Left ventricle myocardium inferior (tissue), 1 donor: ENCODE results near the gene POLE. TPM values are rescaled to one million over a fixed set of nuclear protein-coding genes. Genes with fewer than 3 reads are reported as not detected.
A peak's percentile ranks its signal among the peaks of the same experiment; 100 is the strongest.

Source experiments
- DNase-seq: peaks from one replicate; pipeline ENCODE4 v3.0.0-alpha.2; 2020
- H3K27ac ChIP-seq: fragments of 200-600 bp; replicated peaks from 2 replicates; pipeline ENCODE4 v1.8.0; 2021
- H3K27me3 ChIP-seq: fragments of 200-600 bp; 2 replicates; pipeline ENCODE4 v1.8.0; 2021; ENCODE audit warnings: low read depth
- H3K36me3 ChIP-seq: fragments of 200-600 bp; 2 replicates; pipeline ENCODE4 v1.8.0; 2021
- H3K4me1 ChIP-seq: fragments of 200-600 bp; 2 replicates; pipeline ENCODE4 v1.8.0; 2021
- H3K4me3 ChIP-seq: fragments of 200-600 bp; 2 replicates; pipeline ENCODE4 v1.8.0; 2021; ENCODE audit warnings: mild to moderate bottlenecking, moderate library complexity
- H3K9me3 ChIP-seq: fragments of 200-600 bp; replicated peaks from 2 replicates; pipeline ENCODE4 v1.8.0; 2021
- CTCF ChIP-seq: fragments of 200-600 bp; IDR thresholded peaks from 2 replicates; pipeline ENCODE4 v1.8.0; 2021; ENCODE audit warnings: antibody characterized with exemption, mild to moderate bottlenecking, borderline replicate concordance
- intact Hi-C: fragments of 100-400 bp; cut with micrococcal nuclease; formaldehyde crosslinking; loops from one replicate; pipeline ENCODE4 v1.11.0; 2022
- total RNA-seq: library from RNA; stranded (reverse); fragmentation: NEBNext Ultra II Directional; extraction: Animal tissue kit (Norgen Biotek cat#: 25700); gene quantifications from one replicate; pipeline ENCODE4 v1.2.1, GENCODE V29; 2021
- donor health status: DM: no; HTN: yes; CAD: no; lungs with severe emphysema.

POLE gene
- total RNA-seq, 1 donor from 2014 or later, result 9.0 TPM

- Histone ChIP-seq H3K9me3 (no peaks in the 10 kb centered on the region), H3K4me1 (no peaks in the 10 kb centered on the region), H3K27ac (no peak overlapping the region), H3K27me3 (no peaks in the 10 kb centered on the region), H3K36me3 (peaks cover 70% of the 10 kb centered on the region), H3K4me3 (no peak overlapping the region)
- TF ChIP-seq CTCF, result no peak
- no peak for DNase-seq
- intact Hi-C loops, result no loop called here
These were observed 47.1 kb downstream of the POLE start for GRCh38 chr12:132639956-132640520.

GRCh38 chr12:132638541-132639408 is 48.4 kb downstream of the POLE start:
- no peak overlapping the region for H3K4me3 ChIP-seq
- H3K4me1 ChIP-seq, result no peaks in the 10 kb centered on the region
- DNase-seq, result no peak
- intact Hi-C loops, result no loop called here
- peak; percentile 73 for TF ChIP-seq CTCF
- no peaks in the 10 kb centered on the region for H3K27me3 ChIP-seq
- H3K9me3 ChIP-seq, result no peaks in the 10 kb centered on the region
- H3K27ac ChIP-seq, result no peak overlapping the region
- H3K36me3 ChIP-seq, result peaks cover 79% of the 10 kb centered on the region

GRCh38 chr12:132637811-132638210 is 49.3 kb downstream of the POLE start:
- Histone ChIP-seq H3K27me3 (no peaks in the 10 kb centered on the region), H3K27ac (no peak overlapping the region), H3K4me1 (no peaks in the 10 kb centered on the region), H3K4me3 (no peak overlapping the region), H3K9me3 (no peaks in the 10 kb centered on the region), H3K36me3 (peaks cover 79% of the 10 kb centered on the region)
- intact Hi-C loops, result no loop called here
- no peak for DNase-seq
- no peak for TF ChIP-seq CTCF

GRCh38 chr12:132635076-132635955 is 51.8 kb downstream of the POLE start:
- Histone ChIP-seq H3K4me1 (no peaks in the 10 kb centered on the region), H3K27ac (no peak overlapping the region), H3K36me3 (peaks cover 77% of the 10 kb centered on the region), H3K4me3 (no peak overlapping the region), H3K27me3 (no peaks in the 10 kb centered on the region), H3K9me3 (no peaks in the 10 kb centered on the region)
- no peak for TF ChIP-seq CTCF
- intact Hi-C loops, result no loop called here
- no peak for DNase-seq

GRCh38 chr12:132634411-132634990 is 52.6 kb downstream of the POLE start:
- Histone ChIP-seq H3K27ac (no peak overlapping the region), H3K27me3 (no peaks in the 10 kb centered on the region), H3K4me3 (no peak overlapping the region), H3K9me3 (no peaks in the 10 kb centered on the region), H3K36me3 (peaks cover 79% of the 10 kb centered on the region), H3K4me1 (no peaks in the 10 kb centered on the region)
- no peak for DNase-seq
- intact Hi-C loops, result no loop called here
- TF ChIP-seq CTCF, result no peak
